Neural progenitor cell (in vitro differentiated cells): ENCODE results near the gene NEK10. TPM values are rescaled to one million over a fixed set of nuclear protein-coding genes. Genes with fewer than 3 reads are reported as not detected.

Experiments
- DNase-seq: peaks from one replicate; pipeline ENCODE4 v3.0.0-alpha.2; 2016; ENCODE audit warnings: low spot score
- H2AFZ ChIP-seq: fragments of 200-600 bp; sonication (generic); replicated peaks from 2 replicates; pipeline ENCODE4 v1.6.1; 2016; ENCODE audit warnings: antibody characterized with exemption
- H3F3A ChIP-seq: fragments of 200-600 bp; sonication (generic); 2 replicates; pipeline ENCODE4 v1.6.1; 2016; ENCODE audit warnings: antibody characterized with exemption, low read depth
- H3K27ac ChIP-seq: fragments of 200-600 bp; sonication (generic); 2 replicates; pipeline ENCODE4 v1.5.1; 2016; ENCODE audit warnings: mild to moderate bottlenecking
- H3K27me3 ChIP-seq: fragments of 200-600 bp; sonication (generic); 2 replicates; pipeline ENCODE4 v1.6.1; 2016; ENCODE audit warnings: mild to moderate bottlenecking, moderate library complexity
- H3K36me3 ChIP-seq: fragments of 200-600 bp; sonication (generic); 2 replicates; pipeline ENCODE4 v1.5.1; 2016
- H3K4me1 ChIP-seq: fragments of 200-600 bp; sonication (generic); 2 replicates; pipeline ENCODE4 v1.6.1; 2016; ENCODE audit warnings: mixed run types
- H3K4me2 ChIP-seq: fragments of 200-600 bp; sonication (generic); 2 replicates; pipeline ENCODE4 v1.6.1; 2016
- H3K4me3 ChIP-seq: fragments of 200-600 bp; sonication (generic); 2 replicates; pipeline ENCODE4 v1.5.1; 2016
- H3K79me2 ChIP-seq: fragments of 200-600 bp; sonication (generic); 2 replicates; pipeline ENCODE4 v1.6.1; 2016; ENCODE audit warnings: low read depth
- H3K9ac ChIP-seq: fragments of 200-600 bp; sonication (generic); 2 replicates; pipeline ENCODE4 v1.6.1; 2016
- H3K9me3 ChIP-seq: fragments of 200-600 bp; sonication (generic); 2 replicates; pipeline ENCODE4 v1.5.1; 2016; ENCODE audit warnings: low read depth
- H4K20me1 ChIP-seq: fragments of 200-600 bp; sonication (generic); 2 replicates; pipeline ENCODE4 v1.6.1; 2016; ENCODE audit warnings: low read depth
- H3K27ac Mint-ChIP-seq: 3 replicates; pipeline ENCODE4 v1.8.0; 2021; ENCODE audit warnings: mixed read lengths
- H3K27me3 Mint-ChIP-seq: 2 replicates; pipeline ENCODE4 v1.8.0; 2022; ENCODE audit warnings: low read depth, mild to moderate bottlenecking, inconsistent platforms, moderate library complexity, mixed read lengths; ENCODE audit not compliant: insufficient read depth
- H3K36me3 Mint-ChIP-seq: 3 replicates; pipeline ENCODE4 v1.8.0; 2021; ENCODE audit warnings: mixed read lengths
- H3K4me1 Mint-ChIP-seq: 3 replicates; pipeline ENCODE4 v1.8.0; 2021; ENCODE audit warnings: mixed read lengths
- H3K4me3 Mint-ChIP-seq: 3 replicates; pipeline ENCODE4 v1.8.0; 2021; ENCODE audit warnings: mild to moderate bottlenecking, moderate library complexity, mixed read lengths
- H3K9me3 Mint-ChIP-seq: 3 replicates; pipeline ENCODE4 v1.8.0; 2020; ENCODE audit warnings: mixed read lengths
- CTCF ChIP-seq: fragments of 200-600 bp; sonication (generic); IDR thresholded peaks from 2 replicates; pipeline ENCODE4 v1.5.1; 2017; ENCODE audit warnings: antibody characterized with exemption, mild to moderate bottlenecking
- EZH2 ChIP-seq: fragments of 200-600 bp; sonication (generic); IDR thresholded peaks from 2 replicates; pipeline ENCODE4 v1.6.1; 2017; ENCODE audit warnings: antibody characterized with exemption, mild to moderate bottlenecking, moderate library complexity
- EZH2phosphoT487 ChIP-seq: fragments of 200-600 bp; sonication (generic); IDR thresholded peaks from 2 replicates; pipeline ENCODE4 v1.6.1; 2017; ENCODE audit warnings: antibody characterized with exemption
- total RNA-seq: library from RNA; depleted of rRNA; stranded (reverse); fragments of >200 nt; gene quantifications from 2 replicates; pipeline ENCODE4 v1.2.3, GENCODE V29; 2015; ENCODE audit warnings: low replicate concordance

NEK10 gene
- total RNA-seq, 1 donor from 2014 or later: 0.54 TPM

DNA sequence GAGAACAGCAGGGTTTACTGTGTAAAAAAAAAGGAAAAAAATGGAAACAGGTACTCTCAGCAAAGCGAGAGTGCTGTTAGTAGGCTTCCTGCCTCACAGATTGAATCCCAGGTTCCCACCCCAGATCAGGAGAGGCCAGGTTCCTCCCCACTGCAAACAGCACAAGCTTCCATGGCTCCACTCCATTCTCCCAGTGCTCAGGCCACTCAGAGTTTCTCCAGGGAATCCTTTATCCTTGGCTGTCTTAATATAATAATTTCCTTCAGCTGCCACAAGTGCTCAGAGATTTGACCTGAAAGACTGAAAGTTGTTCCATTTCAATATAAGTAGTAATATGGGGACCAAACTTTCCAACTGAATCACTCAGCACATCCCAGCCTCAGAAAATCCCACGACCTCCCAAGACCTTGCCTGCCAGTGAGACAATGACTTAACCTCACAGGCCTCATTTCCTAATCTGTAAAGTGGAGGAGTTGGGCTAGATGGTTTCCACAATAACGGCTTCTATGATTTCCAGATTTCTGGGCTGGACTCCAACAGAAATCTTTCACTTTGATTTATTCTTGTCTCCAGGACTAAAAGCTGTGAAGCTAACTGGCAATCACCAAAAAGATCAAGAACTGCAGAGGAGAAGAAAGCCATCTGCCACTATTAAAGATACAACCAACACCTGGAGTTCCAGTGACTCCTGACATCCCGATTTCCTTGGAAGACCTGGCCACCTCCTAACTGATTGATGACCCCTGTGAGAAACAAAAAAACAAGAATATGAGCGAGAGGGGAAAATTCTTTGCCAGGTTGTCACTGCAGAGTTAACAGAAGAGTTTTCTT lies 289.5 kb downstream of the NEK10 start:
- Histone ChIP-seq H3K9me3 (no peaks in the 10 kb centered on the region), H3K27ac (no peak overlapping the region), H3F3A (no peaks in the 10 kb centered on the region), H3K4me2 (no peak overlapping the region), H3K4me3 (no peak overlapping the region), H3K9ac (no peak overlapping the region), H3K36me3 (no peaks in the 10 kb centered on the region), H4K20me1 (no peaks in the 10 kb centered on the region), H3K4me1 (peaks cover 7% of the 10 kb centered on the region), H3K79me2 (no peaks in the 10 kb centered on the region), H3K27me3 (no peaks in the 10 kb centered on the region), H2AFZ (no peak overlapping the region)
- Mint-ChIP-seq H3K4me3 (no peak overlapping the region), H3K27ac (peak overlapping the region; percentile 62), H3K4me1 (peaks cover 29% of the 10 kb centered on the region), H3K27me3 (no peaks in the 10 kb centered on the region), H3K9me3 (no peaks in the 10 kb centered on the region), H3K36me3 (no peaks in the 10 kb centered on the region)
- DNase-seq: no peak
- TF ChIP-seq EZH2 (no peak), CTCF (no peak), EZH2phosphoT487 (no peak)

DNA sequence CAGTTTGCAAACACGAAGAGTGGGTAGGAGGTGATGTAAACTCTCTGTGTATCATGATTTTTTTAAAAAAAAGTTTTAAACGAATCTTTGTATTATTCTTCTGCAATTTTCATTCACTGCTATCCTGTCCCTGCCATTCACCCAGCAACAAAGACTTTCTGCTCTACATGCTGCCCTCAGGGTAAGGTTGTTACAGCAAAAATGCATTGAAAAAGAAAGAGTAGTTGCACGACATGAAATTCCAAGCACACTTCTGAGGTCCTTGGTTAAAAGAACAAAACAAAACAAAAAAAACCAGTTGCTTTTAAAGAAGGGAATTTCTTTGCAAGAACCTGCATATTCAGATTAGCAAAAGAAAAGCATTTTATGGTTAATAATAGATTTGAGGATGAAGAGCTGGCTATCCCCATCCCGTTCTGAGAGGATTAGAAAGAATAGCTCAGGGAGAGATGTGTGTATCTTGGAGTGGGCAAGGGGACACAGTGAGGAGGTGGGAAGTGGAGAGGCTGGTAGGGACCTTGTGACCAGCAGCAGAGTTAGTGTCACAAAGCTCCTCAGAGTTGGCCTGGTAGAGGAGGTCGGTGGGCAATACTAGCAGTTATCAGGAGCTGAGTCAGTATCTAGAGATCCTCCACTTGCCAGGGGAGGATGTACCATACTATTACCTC lies 290.8 kb downstream of the NEK10 start:
- no peaks in the 10 kb centered on the region for H3K9me3 ChIP-seq
- no peaks in the 10 kb centered on the region for H3K27me3 ChIP-seq
- H4K20me1 ChIP-seq: no peaks in the 10 kb centered on the region
- H3K36me3 ChIP-seq: no peaks in the 10 kb centered on the region
- H2AFZ ChIP-seq: peak overlapping the region; percentile 72
- H3K36me3 Mint-ChIP-seq: no peaks in the 10 kb centered on the region
- H3K27me3 Mint-ChIP-seq: no peaks in the 10 kb centered on the region
- H3K9ac ChIP-seq: no peak overlapping the region
- peak overlapping the region; percentile 20 for H3K27ac Mint-ChIP-seq
- no peak overlapping the region for H3K4me2 ChIP-seq
- H3K27ac ChIP-seq: no peak overlapping the region
- H3K4me3 ChIP-seq: no peak overlapping the region
- peaks cover 13% of the 10 kb centered on the region for H3K4me1 ChIP-seq
- TF ChIP-seq EZH2: no peak
- TF ChIP-seq CTCF: no peak
- no peak for TF ChIP-seq EZH2phosphoT487
- H3K4me1 Mint-ChIP-seq: peaks cover 37% of the 10 kb centered on the region
- DNase-seq: no peak
- peaks cover 3% of the 10 kb centered on the region for H3F3A ChIP-seq
- H3K79me2 ChIP-seq: no peaks in the 10 kb centered on the region
- no peaks in the 10 kb centered on the region for H3K9me3 Mint-ChIP-seq
- H3K4me3 Mint-ChIP-seq: no peak overlapping the region

- Histone ChIP-seq H3K4me2 (no peak overlapping the region), H3K9me3 (no peaks in the 10 kb centered on the region), H3K9ac (no peak overlapping the region), H3K36me3 (no peaks in the 10 kb centered on the region), H3K27ac (no peak overlapping the region), H3K79me2 (no peaks in the 10 kb centered on the region), H3K4me3 (no peak overlapping the region), H4K20me1 (no peaks in the 10 kb centered on the region), H2AFZ (no peak overlapping the region), H3K4me1 (peaks cover 23% of the 10 kb centered on the region), H3K27me3 (no peaks in the 10 kb centered on the region), H3F3A (peaks cover 9% of the 10 kb centered on the region)
- TF ChIP-seq EZH2phosphoT487 (no peak), EZH2 (no peak), CTCF (no peak)
- no peaks in the 10 kb centered on the region for H3K27me3 Mint-ChIP-seq
- peaks cover 43% of the 10 kb centered on the region for H3K4me1 Mint-ChIP-seq
- no peaks in the 10 kb centered on the region for H3K9me3 Mint-ChIP-seq
- H3K27ac Mint-ChIP-seq: no peak overlapping the region
- DNase-seq: no peak
- H3K36me3 Mint-ChIP-seq: no peaks in the 10 kb centered on the region
- H3K4me3 Mint-ChIP-seq: no peak overlapping the region
Observed at GRCh38 chr3:27076815-27077630, 292.2 kb downstream of the NEK10 start.
